Measurements from ENCODE around the gene TMEM181. TPM values are rescaled to one million over a fixed set of nuclear protein-coding genes. Genes with fewer than 3 reads are reported as not detected.

The TMEM181 gene
- total and polyA plus RNA-seq, 2 of the 13 experiments (the other 11 are each of a cell fraction or from before 2014, with no cell fraction given) = 59.1 to 108 TPM

GRCh38 chr6:158571826-158572652 lies 12.1 kb downstream of the TMEM181 start (continued):
- TF ChIP-seq, protein P1, sequence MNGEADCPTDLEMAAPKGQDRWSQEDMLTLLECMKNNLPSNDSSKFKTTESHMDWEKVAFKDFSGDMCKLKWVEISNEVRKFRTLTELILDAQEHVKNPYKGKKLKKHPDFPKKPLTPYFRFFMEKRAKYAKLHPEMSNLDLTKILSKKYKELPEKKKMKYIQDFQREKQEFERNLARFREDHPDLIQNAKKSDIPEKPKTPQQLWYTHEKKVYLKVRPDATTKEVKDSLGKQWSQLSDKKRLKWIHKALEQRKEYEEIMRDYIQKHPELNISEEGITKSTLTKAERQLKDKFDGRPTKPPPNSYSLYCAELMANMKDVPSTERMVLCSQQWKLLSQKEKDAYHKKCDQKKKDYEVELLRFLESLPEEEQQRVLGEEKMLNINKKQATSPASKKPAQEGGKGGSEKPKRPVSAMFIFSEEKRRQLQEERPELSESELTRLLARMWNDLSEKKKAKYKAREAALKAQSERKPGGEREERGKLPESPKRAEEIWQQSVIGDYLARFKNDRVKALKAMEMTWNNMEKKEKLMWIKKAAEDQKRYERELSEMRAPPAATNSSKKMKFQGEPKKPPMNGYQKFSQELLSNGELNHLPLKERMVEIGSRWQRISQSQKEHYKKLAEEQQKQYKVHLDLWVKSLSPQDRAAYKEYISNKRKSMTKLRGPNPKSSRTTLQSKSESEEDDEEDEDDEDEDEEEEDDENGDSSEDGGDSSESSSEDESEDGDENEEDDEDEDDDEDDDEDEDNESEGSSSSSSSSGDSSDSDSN (CRISPR knock-in tag; IDR thresholded peaks at IDR 0.05) = peak; percentile 100
- TF ChIP-seq ZNF431 (CRISPR knock-in tag; IDR thresholded peaks at IDR 0.05; ENCODE audit: borderline replicate concordance, low read depth) = peak; percentile 100
- TF ChIP-seq ZC3H13 (CRISPR knock-in tag; IDR thresholded peaks at IDR 0.05) = no peak; the same call in 1 of the 2 replicates
- no peak for TF ChIP-seq NBN (conservative IDR thresholded peaks at IDR 0.05)
- peak; percentile 95; the same call in 1 of the 2 replicates for TF ChIP-seq ZNF225 (CRISPR knock-in tag; IDR thresholded peaks at IDR 0.05)
- no peak for TF ChIP-seq SRF (IDR thresholded peaks at IDR 0.05; ENCODE audit: low read depth, low read length)
- 0 out of 2 replicates have a peak, but pooled peaks have one; percentile 85 for TF ChIP-seq ZNF773 (CRISPR knock-in tag; IDR thresholded peaks at IDR 0.05; ENCODE audit: borderline replicate concordance)
- 0 out of 2 replicates have a peak, but pooled peaks have one; percentile 88 for TF ChIP-seq ZSCAN12 (CRISPR knock-in tag; IDR thresholded peaks at IDR 0.05)
- no peak for TF ChIP-seq NCOA1 (CRISPR knock-in tag; IDR thresholded peaks at IDR 0.05)
- TF ChIP-seq NFIB (CRISPR knock-in tag; IDR thresholded peaks at IDR 0.05; ENCODE audit: borderline replicate concordance) = no peak; the same call in 1 of the 2 replicates
- TF ChIP-seq, protein P2, sequence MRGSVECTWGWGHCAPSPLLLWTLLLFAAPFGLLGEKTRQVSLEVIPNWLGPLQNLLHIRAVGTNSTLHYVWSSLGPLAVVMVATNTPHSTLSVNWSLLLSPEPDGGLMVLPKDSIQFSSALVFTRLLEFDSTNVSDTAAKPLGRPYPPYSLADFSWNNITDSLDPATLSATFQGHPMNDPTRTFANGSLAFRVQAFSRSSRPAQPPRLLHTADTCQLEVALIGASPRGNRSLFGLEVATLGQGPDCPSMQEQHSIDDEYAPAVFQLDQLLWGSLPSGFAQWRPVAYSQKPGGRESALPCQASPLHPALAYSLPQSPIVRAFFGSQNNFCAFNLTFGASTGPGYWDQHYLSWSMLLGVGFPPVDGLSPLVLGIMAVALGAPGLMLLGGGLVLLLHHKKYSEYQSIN (CRISPR knock-in tag; IDR thresholded peaks at IDR 0.05; ENCODE audit: borderline replicate concordance) = no peak; the same call in 1 of the 2 replicates
- peak; percentile 81; the same call in 1 of the 2 replicates for TF ChIP-seq NAIF1 (CRISPR knock-in tag; IDR thresholded peaks at IDR 0.05; ENCODE audit: borderline replicate concordance)
- TF ChIP-seq SIX1 (CRISPR knock-in tag; IDR thresholded peaks at IDR 0.05; ENCODE audit: borderline replicate concordance) = peak; percentile 83; the same call in 1 of the 2 replicates
- 0 out of 2 replicates have a peak, but pooled peaks have one; percentile 15 for TF ChIP-seq HCFC1 (IDR thresholded peaks at IDR 0.05; ENCODE audit: low read depth, low read length)
- TF ChIP-seq POGZ (CRISPR knock-in tag; IDR thresholded peaks at IDR 0.05) = peak; percentile 96
- no peak for TF ChIP-seq TBP (CRISPR knock-in tag; IDR thresholded peaks at IDR 0.05)
- no peak for TF ChIP-seq ZNF597 (CRISPR knock-in tag; IDR thresholded peaks at IDR 0.05)
- TF ChIP-seq ZEB1 (IDR thresholded peaks at IDR 0.05; ENCODE audit: insufficient replicate concordance, low read depth) = no peak
- 0 out of 2 replicates have a peak, but pooled peaks have one; percentile 51 for TF ChIP-seq ETS1 (CRISPR knock-in tag; IDR thresholded peaks at IDR 0.05)
- peak; percentile 36; the same call in 1 of the 2 replicates for TF ChIP-seq ZSCAN5A (CRISPR knock-in tag; IDR thresholded peaks at IDR 0.05; ENCODE audit: borderline replicate concordance)
- TF ChIP-seq ARNT (IDR thresholded peaks at IDR 0.05) = no peak

Data from HepG2 (cell line).